HFFc6 (cell line): ENCODE data around the gene NTSR1. TPM values are rescaled to one million over a fixed set of nuclear protein-coding genes. Genes with fewer than 3 reads are reported as not detected.

Experiments
- DNase-seq: peaks from one replicate; pipeline ENCODE4 v3.0.0-alpha.2; 2018
- H3K27ac Mint-ChIP-seq: 2 replicates; pipeline ENCODE4 v1.8.0; 2020; ENCODE audit warnings: mild to moderate bottlenecking, mixed read lengths
- H3K27me3 Mint-ChIP-seq: 2 replicates; pipeline ENCODE4 v1.8.0; 2021; ENCODE audit warnings: mild to moderate bottlenecking, moderate library complexity, mixed read lengths; ENCODE audit not compliant: insufficient read depth
- H3K36me3 Mint-ChIP-seq: 2 replicates; pipeline ENCODE4 v1.8.0; 2021; ENCODE audit warnings: low read depth, mixed read lengths
- H3K4me1 Mint-ChIP-seq: 2 replicates; pipeline ENCODE4 v1.8.0; 2020; ENCODE audit warnings: low read depth, mixed read lengths
- H3K4me3 Mint-ChIP-seq: 2 replicates; pipeline ENCODE4 v1.8.0; 2020; ENCODE audit warnings: mild to moderate bottlenecking, moderate library complexity, mixed read lengths
- H3K9me3 Mint-ChIP-seq: 2 replicates; pipeline ENCODE4 v1.8.0; 2020; ENCODE audit warnings: mild to moderate bottlenecking, mixed read lengths
- total RNA-seq, 6 experiments: library from RNA; stranded (reverse); fragmentation: NEBNext Ultra II Directional; extraction: Animal tissue kit (Norgen Biotek cat#: 25700); gene quantifications; 2 replicates in 1 of 6; 3 replicates in 5 of 6; pipeline ENCODE4 v1.2.3, GENCODE V29; 2021
- TF ChIP-seq, protein P1 (sequence below): fragments of 200-600 bp; sonication (generic); IDR thresholded peaks from 2 replicates; pipeline ENCODE4 v1.5.0; 2021; ENCODE audit warnings: antibody characterized with exemption, mild to moderate bottlenecking

NTSR1 gene
- total RNA-seq, 6 experiments from 2014 or later: 3.1 to 6.5 (median 5.6) TPM

DNA sequence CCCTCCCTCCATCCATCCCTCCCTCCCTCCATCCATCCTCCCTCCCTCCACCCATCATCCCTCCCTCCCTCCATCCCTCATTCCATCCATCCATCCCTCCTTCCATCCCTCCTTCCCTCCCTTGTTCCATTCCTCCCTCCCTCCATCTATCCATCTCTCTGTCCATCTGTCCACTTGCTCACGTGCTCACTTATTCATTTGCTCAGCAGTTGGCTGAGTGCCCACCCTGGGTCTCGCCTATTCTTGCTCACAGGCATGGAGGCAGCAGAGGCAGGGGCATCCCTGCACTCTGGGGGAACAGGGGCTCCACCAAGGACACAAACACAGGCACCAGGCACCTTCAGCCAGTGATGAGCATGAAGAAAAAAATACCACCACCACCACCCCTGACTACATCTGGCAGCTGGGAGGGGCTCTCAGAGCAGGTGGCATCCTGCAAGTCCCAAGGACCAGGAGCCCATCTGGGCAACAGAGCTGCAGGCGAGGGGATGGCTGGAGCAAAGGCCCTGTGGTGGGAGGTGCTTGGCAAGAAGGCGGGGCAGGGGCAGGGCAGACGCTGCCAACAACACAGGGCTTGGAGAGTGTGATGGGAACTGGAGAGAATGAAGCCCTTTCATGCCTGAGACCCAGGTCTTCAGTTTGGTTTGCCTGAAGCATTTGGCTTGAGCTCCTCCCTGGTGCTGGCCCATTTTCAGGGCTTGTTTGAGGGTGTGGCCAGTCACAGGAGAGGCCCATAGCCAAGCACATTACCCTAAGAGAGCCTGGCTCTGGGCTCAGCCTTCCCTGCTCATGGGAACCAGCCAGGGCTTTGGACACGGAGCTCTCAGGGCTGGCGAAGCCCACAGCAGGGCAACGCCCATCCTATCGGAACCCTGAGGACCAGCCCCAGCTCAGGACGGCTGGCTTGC is 47.4 kb downstream of the NTSR1 start:
- H3K27ac Mint-ChIP-seq: no peak overlapping the region
- peaks cover 13% of the 10 kb centered on the region for H3K4me1 Mint-ChIP-seq
- DNase-seq: no peak
- TF ChIP-seq, protein P1, sequence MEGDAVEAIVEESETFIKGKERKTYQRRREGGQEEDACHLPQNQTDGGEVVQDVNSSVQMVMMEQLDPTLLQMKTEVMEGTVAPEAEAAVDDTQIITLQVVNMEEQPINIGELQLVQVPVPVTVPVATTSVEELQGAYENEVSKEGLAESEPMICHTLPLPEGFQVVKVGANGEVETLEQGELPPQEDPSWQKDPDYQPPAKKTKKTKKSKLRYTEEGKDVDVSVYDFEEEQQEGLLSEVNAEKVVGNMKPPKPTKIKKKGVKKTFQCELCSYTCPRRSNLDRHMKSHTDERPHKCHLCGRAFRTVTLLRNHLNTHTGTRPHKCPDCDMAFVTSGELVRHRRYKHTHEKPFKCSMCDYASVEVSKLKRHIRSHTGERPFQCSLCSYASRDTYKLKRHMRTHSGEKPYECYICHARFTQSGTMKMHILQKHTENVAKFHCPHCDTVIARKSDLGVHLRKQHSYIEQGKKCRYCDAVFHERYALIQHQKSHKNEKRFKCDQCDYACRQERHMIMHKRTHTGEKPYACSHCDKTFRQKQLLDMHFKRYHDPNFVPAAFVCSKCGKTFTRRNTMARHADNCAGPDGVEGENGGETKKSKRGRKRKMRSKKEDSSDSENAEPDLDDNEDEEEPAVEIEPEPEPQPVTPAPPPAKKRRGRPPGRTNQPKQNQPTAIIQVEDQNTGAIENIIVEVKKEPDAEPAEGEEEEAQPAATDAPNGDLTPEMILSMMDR: no peak
- no peaks in the 10 kb centered on the region for H3K9me3 Mint-ChIP-seq
- H3K27me3 Mint-ChIP-seq: peaks cover 3% of the 10 kb centered on the region
- H3K4me3 Mint-ChIP-seq: no peak overlapping the region
- H3K36me3 Mint-ChIP-seq: 0 out of 2 replicates have a peak, but pooled peaks cover 3% of the 10 kb centered on the region

DNA sequence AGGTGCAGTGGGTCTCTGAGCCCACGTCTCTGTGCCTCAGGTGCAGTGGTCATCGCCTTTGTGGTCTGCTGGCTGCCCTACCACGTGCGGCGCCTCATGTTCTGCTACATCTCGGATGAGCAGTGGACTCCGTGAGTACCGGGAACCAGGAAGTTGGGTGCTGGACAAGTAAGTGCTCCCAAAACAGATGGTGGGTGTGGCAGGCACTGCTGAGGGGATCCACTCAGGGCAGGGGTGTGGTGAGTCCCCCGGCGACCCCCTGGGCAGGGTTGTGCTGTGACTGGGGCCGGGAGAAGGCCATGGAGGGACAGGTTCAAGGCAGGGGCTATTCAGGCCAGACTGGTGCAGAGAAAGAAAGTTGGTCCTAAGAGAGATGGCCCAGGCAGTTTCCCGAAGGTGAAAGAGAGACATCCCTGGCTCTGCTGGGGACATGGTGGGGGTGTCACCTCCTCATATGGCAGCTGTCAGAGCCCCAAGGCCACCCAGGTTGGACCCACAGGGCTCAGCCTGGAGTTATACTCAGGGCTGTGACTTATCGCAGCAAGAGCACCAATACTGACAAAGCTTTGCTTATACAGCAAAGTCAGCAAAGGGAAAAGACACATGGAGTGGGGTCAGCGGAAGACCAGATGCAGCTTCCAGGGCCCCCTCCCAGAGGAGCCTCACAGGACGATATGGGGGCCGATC is 49.7 kb downstream of the NTSR1 start:
- TF ChIP-seq, protein P1: no peak
- Mint-ChIP-seq H3K27me3 (peaks cover 2% of the 10 kb centered on the region), H3K4me3 (no peak overlapping the region), H3K9me3 (no peaks in the 10 kb centered on the region), H3K4me1 (no peaks in the 10 kb centered on the region), H3K27ac (no peak overlapping the region), H3K36me3 (0 out of 2 replicates have a peak, but pooled peaks cover 3% of the 10 kb centered on the region)
- DNase-seq: no peak

DNA sequence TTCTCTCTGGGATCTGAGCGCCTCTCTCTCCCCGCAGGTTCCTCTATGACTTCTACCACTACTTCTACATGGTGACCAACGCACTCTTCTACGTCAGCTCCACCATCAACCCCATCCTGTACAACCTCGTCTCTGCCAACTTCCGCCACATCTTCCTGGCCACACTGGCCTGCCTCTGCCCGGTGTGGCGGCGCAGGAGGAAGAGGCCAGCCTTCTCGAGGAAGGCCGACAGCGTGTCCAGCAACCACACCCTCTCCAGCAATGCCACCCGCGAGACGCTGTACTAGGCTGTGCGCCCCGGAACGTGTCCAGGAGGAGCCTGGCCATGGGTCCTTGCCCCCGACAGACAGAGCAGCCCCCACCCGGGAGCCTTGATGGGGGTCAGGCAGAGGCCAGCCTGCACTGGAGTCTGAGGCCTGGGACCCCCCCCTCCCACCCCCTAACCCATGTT is 51.4 kb downstream of the NTSR1 start:
- 0 out of 2 replicates have a peak, but pooled peaks cover 3% of the 10 kb centered on the region for H3K36me3 Mint-ChIP-seq
- H3K27me3 Mint-ChIP-seq: peaks cover 2% of the 10 kb centered on the region
- no peaks in the 10 kb centered on the region for H3K4me1 Mint-ChIP-seq
- DNase-seq: no peak
- no peak overlapping the region for H3K27ac Mint-ChIP-seq
- TF ChIP-seq, protein P1: no peak
- no peak overlapping the region for H3K4me3 Mint-ChIP-seq
- no peaks in the 10 kb centered on the region for H3K9me3 Mint-ChIP-seq

DNA sequence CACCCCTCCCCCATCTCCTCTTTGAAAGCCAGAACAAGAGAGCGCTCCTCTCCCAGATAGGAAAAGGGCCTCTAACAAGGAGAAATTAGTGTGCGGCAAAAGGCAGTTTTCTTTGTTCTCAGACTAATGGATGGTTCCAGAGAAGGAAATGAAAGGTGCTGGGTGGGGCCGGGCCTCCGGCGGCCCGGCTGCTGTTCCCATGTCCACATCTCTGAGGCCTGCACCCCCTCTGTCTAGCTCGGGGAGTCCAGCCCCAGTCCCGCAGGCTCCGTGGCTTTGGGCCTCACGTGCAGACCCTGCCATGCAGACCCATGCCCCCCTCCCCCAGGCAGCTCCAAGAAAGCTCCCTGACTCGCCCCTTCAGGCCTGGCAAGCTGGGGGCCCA is 51.8 kb downstream of the NTSR1 start:
- TF ChIP-seq, protein P1: no peak
- peaks cover 3% of the 10 kb centered on the region for H3K27me3 Mint-ChIP-seq
- no peak overlapping the region for H3K4me3 Mint-ChIP-seq
- DNase-seq: no peak
- H3K36me3 Mint-ChIP-seq: 0 out of 2 replicates have a peak, but pooled peaks cover 3% of the 10 kb centered on the region
- H3K4me1 Mint-ChIP-seq: no peaks in the 10 kb centered on the region
- no peaks in the 10 kb centered on the region for H3K9me3 Mint-ChIP-seq
- no peak overlapping the region for H3K27ac Mint-ChIP-seq

DNA sequence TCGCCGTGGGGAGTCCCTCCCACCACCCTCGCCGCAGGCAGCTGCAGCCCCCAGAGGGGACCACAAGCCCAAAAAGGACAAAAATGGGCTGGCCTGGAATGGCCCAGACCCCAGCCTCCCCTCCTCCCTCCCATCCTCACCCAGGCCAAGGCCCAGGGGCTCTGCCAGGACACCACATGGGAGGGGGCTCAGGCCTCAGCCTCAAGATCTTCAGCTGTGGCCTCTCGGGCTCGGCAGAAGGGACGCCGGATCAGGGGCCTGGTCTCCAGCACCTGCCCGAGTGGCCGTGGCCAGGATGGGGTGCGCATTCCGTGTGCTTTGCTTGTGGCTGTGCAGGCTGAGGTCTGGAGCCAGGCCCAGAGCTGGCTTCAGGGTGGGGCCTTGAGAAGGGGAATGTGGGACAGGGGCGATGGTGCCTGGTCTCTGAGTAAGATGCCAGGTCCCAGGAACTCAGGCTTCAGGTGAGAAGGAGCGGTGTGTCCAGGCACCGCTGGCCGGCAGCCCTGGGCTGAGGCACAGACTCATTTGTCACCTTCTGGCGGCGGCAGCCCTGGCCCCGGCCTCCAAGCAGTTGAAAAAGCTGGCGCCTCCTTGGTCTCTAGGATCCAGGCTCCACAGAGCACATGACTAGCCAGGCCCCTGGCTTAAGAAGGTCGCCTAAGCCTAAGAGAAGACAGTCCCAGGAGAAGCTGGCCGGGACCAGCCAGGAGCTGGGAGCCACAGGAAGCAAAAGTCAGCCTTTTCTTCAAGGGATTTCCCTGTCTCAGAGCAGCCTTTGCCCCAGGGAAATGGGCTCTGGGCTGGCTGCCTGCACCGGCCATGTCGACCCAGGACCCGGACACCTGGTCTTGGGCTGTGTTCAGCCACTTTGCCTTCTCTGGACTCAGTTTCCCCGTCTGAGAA is 52.5 kb downstream of the NTSR1 start:
- no peak overlapping the region for H3K27ac Mint-ChIP-seq
- DNase-seq: no peak
- H3K9me3 Mint-ChIP-seq: no peaks in the 10 kb centered on the region
- H3K4me3 Mint-ChIP-seq: no peak overlapping the region
- no peaks in the 10 kb centered on the region for H3K36me3 Mint-ChIP-seq
- H3K27me3 Mint-ChIP-seq: peaks cover 6% of the 10 kb centered on the region
- no peaks in the 10 kb centered on the region for H3K4me1 Mint-ChIP-seq
- TF ChIP-seq, protein P1: no peak
